SHP77 treated with DMSO at 0.1 percent for 48 hours (cell line): ENCODE data around the gene DMRT1.

Source experiments
- DNase-seq: peaks from one replicate; lab custom pipeline; 2025; lab: John Stamatoyannopoulos, UW

The DMRT1 gene

GRCh38 chr9:841371-842209, at the start of gene DMRT1:
Gene DMRT1 (plus strand): TSS chr9:841697. CDS start chr9:841839, 142 bp downstream.
- no peak for DNase-seq

GRCh38 chr9:792331-793260, 48.9 kb upstream of the DMRT1 start:
- DNase-seq, result no peak

- no peak for DNase-seq
These were observed 47.1 kb upstream of the DMRT1 start for GRCh38 chr9:794386-794785.

GRCh38 chr9:795869-796268, 45.6 kb upstream of the DMRT1 start:
- DNase-seq, result no peak

GRCh38 chr9:800591-801150, 40.8 kb upstream of the DMRT1 start:
- DNase-seq, result no peak

- DNase-seq, result no peak
These were observed 40.0 kb upstream of the DMRT1 start for GRCh38 chr9:801399-802071.

GRCh38 chr9:804026-804425, 37.5 kb upstream of the DMRT1 start:
- DNase-seq, result no peak

GRCh38 chr9:805151-805550, 36.3 kb upstream of the DMRT1 start:
- no peak for DNase-seq

GRCh38 chr9:806285-807156, 35.0 kb upstream of the DMRT1 start:
- no peak for DNase-seq

- DNase-seq, result no peak
These were observed 30.4 kb upstream of the DMRT1 start for GRCh38 chr9:811106-811531.

GRCh38 chr9:818958-819357, 22.5 kb upstream of the DMRT1 start:
- no peak for DNase-seq

- no peak for DNase-seq
These were observed 14.8 kb upstream of the DMRT1 start for GRCh38 chr9:826500-827280.

GRCh38 chr9:840343-840742, 1.2 kb upstream of the DMRT1 start:
- DNase-seq, result no peak

GRCh38 chr9:842635-843426, 1.3 kb downstream of the DMRT1 start:
- no peak for DNase-seq

GRCh38 chr9:843427-843785, 1.9 kb downstream of the DMRT1 start:
- DNase-seq, result no peak

GRCh38 chr9:846852-847251, 5.4 kb downstream of the DMRT1 start:
- DNase-seq, result no peak

GRCh38 chr9:847505-847904, 6.0 kb downstream of the DMRT1 start:
- DNase-seq, result no peak

GRCh38 chr9:849431-849830, 7.9 kb downstream of the DMRT1 start:
- no peak for DNase-seq

GRCh38 chr9:852539-852938, 11.0 kb downstream of the DMRT1 start:
- no peak for DNase-seq

- no peak for DNase-seq
These were observed 17.8 kb downstream of the DMRT1 start for GRCh38 chr9:859251-859650.
